ENCODE data around the gene TMEM132E.

Gene TMEM132E

DNA sequence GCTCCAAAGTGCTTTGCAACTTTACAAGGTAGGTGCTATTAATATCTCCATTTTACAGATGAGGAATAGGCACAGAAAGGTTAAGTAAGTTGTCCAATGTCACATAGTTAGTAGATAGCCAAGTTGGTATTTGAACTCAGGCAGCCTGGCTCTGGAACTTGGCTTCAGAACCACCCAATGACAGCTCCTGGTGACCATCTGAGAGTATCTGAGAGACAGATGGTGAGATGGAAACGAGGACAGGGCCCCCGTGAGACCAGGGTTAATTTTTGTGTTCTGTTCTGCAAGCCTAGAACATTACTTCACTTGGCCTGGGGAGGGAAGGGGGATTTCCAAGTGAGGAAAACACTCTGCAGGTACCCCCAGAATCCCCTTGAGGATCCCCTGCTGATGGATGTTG lies 9.8 kb upstream of the TMEM132E start:
- no peak for DNase-seq

DNA sequence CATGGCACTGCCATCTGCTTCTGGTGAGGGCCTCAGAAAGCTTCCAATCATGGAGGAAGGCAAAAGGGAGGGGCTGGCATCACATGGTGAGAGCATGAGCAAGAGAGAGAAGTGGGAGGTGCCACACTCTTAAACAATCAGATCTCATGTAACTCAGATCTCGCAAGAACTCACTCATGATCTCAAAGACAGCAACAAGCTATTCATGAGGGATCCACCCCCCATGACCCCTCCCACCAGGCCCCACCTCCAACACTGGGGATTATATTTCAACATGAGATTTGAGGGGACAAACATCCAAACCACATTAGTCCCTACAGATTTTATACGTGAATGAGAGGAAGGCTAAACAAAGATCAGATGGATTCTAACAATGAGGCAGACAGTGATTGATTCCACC lies 8.9 kb upstream of the TMEM132E start:
- no peak for DNase-seq

DNA sequence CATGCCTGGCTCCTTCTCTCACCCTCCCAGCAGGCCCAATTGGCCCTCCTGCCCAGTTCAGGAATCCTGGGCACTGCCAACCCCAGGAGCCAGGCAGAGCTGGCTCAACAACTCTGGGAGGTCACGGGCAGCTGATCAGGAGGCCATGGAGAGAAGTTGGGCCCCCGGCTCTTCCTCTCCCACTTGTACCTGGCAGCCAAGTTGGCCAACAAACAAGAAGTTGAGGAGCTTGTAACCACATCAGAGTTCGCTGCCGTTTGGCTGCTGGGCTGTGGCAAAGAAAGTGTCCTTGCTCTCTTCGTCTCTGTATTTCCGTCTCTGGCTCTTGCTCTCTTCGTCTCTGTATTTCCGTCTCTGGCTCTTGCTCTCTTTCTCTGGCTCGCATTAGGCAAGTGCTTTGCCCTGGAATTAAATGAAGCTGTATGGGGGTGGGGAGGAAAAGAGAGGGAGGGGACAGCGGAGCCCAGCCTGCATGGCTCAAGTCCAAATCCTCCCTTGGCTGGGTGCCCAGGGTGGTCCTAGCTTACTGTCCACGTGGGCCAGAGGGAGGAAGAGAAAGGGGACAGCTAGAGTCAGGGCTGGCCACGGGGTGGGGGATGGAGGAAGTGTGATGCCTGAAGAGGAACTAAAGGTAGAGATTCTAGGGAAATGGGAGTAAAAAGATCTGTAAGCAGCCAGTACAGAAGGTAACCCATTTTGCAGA lies 7.8 kb upstream of the TMEM132E start:
- no peak for DNase-seq

DNA sequence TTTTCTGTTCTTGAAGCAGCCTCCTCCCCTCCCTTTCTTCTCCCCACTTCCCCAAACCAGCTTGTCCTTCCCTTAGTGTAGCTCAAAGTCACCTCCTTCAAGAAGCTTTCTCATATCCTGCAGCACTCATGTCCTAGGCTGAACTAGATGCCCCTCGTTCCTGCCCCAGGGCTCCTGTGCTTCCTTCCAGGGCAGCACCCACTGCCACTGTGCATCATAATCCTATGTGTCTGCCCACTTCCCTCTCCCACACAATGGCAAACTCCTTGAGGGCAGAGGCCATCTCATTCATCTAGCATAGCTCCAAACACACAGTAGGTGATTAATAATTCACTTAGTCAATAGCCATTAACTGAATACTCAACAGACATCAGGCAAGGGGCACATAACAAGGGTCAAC lies 6.9 kb upstream of the TMEM132E start:
- DNase-seq, result no peak

DNA sequence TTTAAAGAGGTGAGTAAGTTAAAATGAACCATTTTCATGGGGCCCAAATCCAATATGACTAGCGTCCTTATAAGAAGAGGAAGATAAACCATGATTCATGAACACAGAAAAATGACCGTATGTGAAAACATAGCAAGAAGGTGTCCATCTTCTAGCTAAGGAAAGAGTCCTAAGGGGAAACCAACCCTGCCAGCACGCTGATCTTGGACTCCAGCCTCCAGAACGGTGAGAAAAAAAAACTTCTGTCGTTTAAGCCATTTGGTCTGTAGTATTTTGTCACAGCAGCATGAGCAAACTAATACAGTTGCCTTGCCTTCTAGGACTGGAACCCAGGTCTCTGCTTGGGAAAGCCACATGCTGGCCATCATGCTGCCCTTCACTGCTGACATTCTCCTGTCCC lies 4.2 kb upstream of the TMEM132E start:
- DNase-seq, result no peak

GRCh38 chr17:34578016-34578415 lies 1.4 kb upstream of the TMEM132E start:
- no peak for DNase-seq

GRCh38 chr17:34578656-34579016 lies 746 bp upstream of the TMEM132E start:
- no peak for DNase-seq

GRCh38 chr17:34579979-34580684 lies 750 bp downstream of the TMEM132E start:
- no peak for DNase-seq

- no peak for DNase-seq
Measured at GRCh38 chr17:34580685-34581445, 1.5 kb downstream of the TMEM132E start.

GRCh38 chr17:34581446-34582184 lies 2.2 kb downstream of the TMEM132E start:
- DNase-seq, result no peak

GRCh38 chr17:34582185-34582900 lies 3.0 kb downstream of the TMEM132E start:
- no peak for DNase-seq

DNA sequence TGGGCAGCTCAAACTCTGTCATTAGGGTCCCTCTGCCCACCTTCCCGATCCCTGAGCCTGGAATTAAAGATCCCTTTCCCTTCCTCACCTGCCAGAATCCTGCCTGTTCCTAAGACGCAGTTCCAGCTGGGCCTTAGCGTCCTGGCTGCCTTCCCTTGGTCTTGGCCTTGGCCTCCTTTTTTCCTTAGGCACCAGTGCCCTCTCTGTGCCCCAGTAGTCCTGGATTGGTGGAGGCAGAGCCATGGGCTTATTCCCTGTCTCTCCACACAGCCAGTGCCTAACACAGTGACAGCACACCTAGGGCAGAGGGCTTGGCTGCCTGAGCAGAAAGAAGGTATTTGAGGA lies 3.5 kb downstream of the TMEM132E start:
- DNase-seq, result no peak

DNA sequence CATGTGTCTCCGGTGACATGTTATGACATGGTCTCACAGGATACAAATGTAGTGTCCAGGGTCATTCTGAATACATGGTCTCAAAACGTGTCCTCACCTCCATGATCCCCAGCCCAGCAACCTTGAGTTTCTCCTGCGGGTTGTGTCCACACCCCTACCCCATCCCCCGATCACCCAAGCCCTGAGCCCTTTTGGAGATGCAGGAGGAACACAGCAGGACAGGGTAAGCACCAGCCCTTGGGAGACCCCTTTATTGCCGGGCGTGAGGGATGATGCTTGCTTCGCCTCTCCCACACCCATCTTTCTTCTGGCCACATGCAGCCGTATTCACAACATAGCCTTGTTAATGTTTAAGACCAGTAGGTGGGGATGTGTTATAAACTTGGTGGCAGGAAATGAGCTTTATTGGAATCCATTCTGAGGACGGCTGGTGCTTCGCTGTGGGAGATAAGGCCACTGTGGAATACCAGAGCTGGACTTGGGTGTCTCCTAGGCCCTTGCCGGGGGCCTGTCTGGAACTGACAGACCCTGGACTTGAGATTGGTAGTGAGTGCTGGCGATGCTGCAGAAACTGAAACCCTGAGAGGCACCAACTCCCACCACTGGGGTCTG lies 5.5 kb downstream of the TMEM132E start:
- no peak for DNase-seq

DNA sequence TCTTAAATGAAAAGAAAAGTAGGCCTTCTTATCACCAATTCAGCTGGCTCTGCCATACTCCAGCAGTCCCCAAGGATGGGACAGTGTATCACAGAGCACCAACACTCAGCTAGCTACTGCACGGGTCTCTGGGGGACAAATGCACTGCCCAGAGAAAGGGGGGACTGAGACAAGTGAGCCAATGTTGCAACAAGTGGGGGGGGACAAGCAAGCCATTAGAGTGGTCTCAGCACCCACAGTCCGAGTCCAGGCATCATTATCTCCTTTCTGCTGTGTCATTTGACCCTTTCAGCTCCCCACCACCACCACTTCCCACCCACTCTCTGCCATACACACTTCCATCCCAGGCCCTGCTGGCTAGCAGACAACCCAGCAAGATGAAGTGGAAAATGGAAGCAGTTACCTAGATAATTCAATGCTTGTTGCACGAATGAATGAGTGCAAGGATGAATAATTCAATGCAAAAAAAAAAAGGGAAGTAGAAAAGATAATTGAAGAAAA lies 7.0 kb downstream of the TMEM132E start:
- no peak for DNase-seq

GRCh38 chr17:34588266-34588665 lies 8.9 kb downstream of the TMEM132E start:
- DNase-seq, result no peak

DNA sequence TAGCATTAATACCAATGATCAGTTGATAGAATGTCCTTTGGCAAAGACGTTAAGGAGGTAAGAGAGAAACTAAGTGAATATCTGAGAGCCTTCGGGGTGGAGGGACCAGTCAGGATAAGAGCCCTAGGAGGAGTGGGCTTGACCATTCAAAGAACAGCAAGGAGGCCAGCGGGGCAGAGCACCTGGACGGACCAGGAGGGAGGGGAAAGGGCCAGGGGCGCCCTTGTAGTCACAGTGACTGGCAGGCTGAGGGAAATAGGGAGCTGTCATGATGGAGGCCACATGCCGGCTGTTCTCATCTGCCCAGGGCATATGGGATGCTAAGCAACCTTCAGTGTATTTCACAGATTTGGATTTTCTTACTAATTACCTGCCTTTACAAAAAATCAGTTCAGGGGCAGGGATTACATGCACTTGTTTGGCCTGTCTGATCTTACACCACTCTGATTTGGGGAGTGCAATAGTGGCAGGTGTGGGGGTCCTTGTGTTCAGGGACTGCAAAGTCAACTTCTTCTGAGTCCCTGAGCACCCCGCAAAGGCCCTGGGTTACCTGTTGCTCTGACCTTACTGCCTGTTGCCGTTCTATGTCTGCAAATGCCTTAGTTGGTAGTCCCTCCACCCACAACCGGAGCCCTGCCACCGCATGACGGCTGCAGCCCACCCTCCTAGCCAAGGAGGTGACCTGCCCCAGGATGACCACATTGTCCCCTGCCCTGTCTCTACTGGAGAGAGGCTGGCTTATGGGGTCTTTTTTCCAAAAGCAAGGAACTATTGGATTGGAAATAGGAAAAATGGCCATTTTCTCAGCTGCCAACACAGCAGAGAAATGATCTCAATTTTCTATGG lies 10.0 kb downstream of the TMEM132E start:
- no peak for DNase-seq

GRCh38 chr17:34592002-34592401 lies 12.6 kb downstream of the TMEM132E start:
- no peak for DNase-seq

DNA sequence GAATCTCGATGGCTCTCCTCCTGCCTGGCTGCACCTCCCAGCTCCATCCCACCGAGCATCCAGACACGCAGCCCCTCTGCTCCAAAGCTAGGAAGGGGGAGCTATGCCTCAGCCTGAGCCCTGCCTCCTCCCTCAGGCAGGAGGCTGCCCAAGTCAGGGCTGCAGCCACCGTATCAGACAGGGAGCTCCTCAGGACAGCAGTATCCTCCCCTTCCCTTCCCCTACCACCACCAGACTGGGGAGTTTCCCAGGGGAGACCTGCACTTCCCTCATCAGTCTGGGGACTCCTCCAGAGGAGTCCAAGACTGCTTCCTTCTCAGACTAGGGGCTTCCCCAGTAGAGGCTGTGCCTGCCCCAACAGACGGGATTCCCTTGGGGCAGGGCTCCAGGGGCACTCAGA lies 17.5 kb downstream of the TMEM132E start:
- no peak for DNase-seq

GRCh38 chr17:34598161-34598776 lies 18.9 kb downstream of the TMEM132E start:
- DNase-seq, result no peak

GRCh38 chr17:34601416-34601815 lies 22.0 kb downstream of the TMEM132E start:
- no peak for DNase-seq

DNA sequence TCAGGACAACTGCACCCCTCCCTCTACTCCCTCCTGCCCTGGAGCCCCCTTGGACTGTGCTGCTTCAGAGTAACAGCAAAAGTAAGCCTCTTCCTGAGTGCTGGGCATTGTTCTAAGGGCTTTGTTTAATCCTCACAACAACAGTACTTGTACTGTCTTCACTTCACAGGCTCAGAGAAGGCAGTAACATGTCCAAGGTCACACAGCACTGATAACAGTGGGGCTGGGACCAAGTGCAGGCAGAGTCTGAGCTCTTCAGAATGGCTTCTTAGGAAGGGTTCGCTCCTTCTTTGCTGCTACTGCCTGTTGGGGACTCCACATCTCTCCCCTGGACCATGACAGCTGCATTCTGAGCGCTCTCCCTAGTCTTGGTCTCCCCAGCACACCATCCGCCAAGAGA lies 24.6 kb downstream of the TMEM132E start:
- no peak for DNase-seq

All from activated CD4-positive, CD25-positive, alpha-beta regulatory T cell treated with anti-CD3 and anti-CD28 coated beads, Interleukin-2, amount 50 U/mL, for 72 hours (primary cell).